Fibroblast of lung (primary cell): Measurements from ENCODE around the gene FMN1. TPM values are rescaled to one million over a fixed set of nuclear protein-coding genes. Genes with fewer than 3 reads are reported as not detected.

Experiments used
- DNase-seq, 2 donors: peaks; one replicate each; pipeline versions ENCODE4 v3.0.0 to v3.0.0-alpha.2; 2010; ENCODE audit warnings: low read depth in 2 of 2
- H2AFZ ChIP-seq: 2 replicates; pipeline ENCODE4 v1.5.1; 2012; ENCODE audit warnings: low read length, control low read depth, inconsistent platforms
- H3K27ac ChIP-seq: 2 replicates; pipeline ENCODE4 v1.5.1; 2011; ENCODE audit warnings: low read length, control low read depth; ENCODE audit not compliant: insufficient read depth
- H3K27me3 ChIP-seq: 2 replicates; pipeline ENCODE4 v1.5.1; 2011; ENCODE audit warnings: mild to moderate bottlenecking, low read length; ENCODE audit not compliant: control insufficient read depth, insufficient read depth
- H3K36me3 ChIP-seq: 2 replicates; pipeline ENCODE4 v1.5.1; 2011; ENCODE audit warnings: low read length; ENCODE audit not compliant: control insufficient read depth, insufficient read depth
- H3K4me1 ChIP-seq: 2 replicates; pipeline ENCODE4 v1.5.1; 2011; ENCODE audit warnings: low read length; ENCODE audit not compliant: control insufficient read depth, insufficient read depth; ENCODE audit errors: extremely low read depth
- H3K4me2 ChIP-seq: 2 replicates; pipeline ENCODE4 v1.5.1; 2011; ENCODE audit warnings: low read length, control low read depth; ENCODE audit not compliant: insufficient read depth; ENCODE audit errors: extremely low read depth
- H3K4me3 ChIP-seq, 4 experiments: fragments of 200-600 bp in 1 of 4; sonication (generic) in 1 of 4; replicated peaks in 1 of 4; 2 replicates each; pipeline ENCODE4 v1.5.1; 2011 to 2016; ENCODE audit warnings: low read length in 4 of 4, low read depth in 3 of 4, mild to moderate bottlenecking in 3 of 4, control low read depth in 2 of 4, inconsistent platforms in 1 of 4, mixed read lengths in 1 of 4; ENCODE audit not compliant: insufficient read depth in 1 of 4; ENCODE audit errors: control extremely low read depth in 1 of 4
- H3K79me2 ChIP-seq: 2 replicates; pipeline ENCODE4 v1.5.1; 2012; ENCODE audit warnings: mild to moderate bottlenecking, low read length, inconsistent platforms; ENCODE audit not compliant: control insufficient read depth, insufficient read depth
- H3K9ac ChIP-seq: 2 replicates; pipeline ENCODE4 v1.5.1; 2011; ENCODE audit warnings: mild to moderate bottlenecking, low read length, control low read depth; ENCODE audit not compliant: insufficient read depth
- H3K9me3 ChIP-seq: 2 replicates; pipeline ENCODE4 v1.5.1; 2012; ENCODE audit warnings: low read depth, low read length; ENCODE audit not compliant: control insufficient read depth, insufficient read depth
- H4K20me1 ChIP-seq: 2 replicates; pipeline ENCODE4 v1.5.1; 2011; ENCODE audit warnings: low read length; ENCODE audit not compliant: control insufficient read depth, insufficient read depth; ENCODE audit errors: extremely low read depth
- CTCF ChIP-seq, 2 donors: IDR thresholded peaks in 1 of 2; conservative IDR thresholded peaks in 1 of 2; 1 replicate in 1 of 2; 2 replicates in 1 of 2; pipeline ENCODE4 v1.5.1; 2011 to 2012; ENCODE audit warnings: low read length in 2 of 2, control low read depth in 1 of 2, inconsistent platforms in 1 of 2, low read depth in 1 of 2, mild to moderate bottlenecking in 1 of 2
- EZH2 ChIP-seq: IDR thresholded peaks from 2 replicates; pipeline ENCODE4 v1.5.1; 2012; ENCODE audit warnings: low read length, control low read depth, mild to moderate bottlenecking; ENCODE audit errors: missing control alignments
- polyA minus RNA-seq: library from RNA; depleted of rRNA, polyadenylated mRNA; stranded (reverse); fragments of >200 nt; gene quantifications from 2 replicates; pipeline ENCODE4 v1.2.3, GENCODE V29; 2011; ENCODE audit warnings: low replicate concordance
- polyA plus RNA-seq, 2 donors: library from polyadenylated mRNA; depleted of rRNA in 1 of 2; stranded (reverse) in 1 of 2; unstranded in 1 of 2; fragments of >200 nt; gene quantifications; 2 replicates each; pipeline ENCODE4 v1.2.1, GENCODE V29; 2011 to 2012; ENCODE audit warnings: missing spikeins in 1 of 2
- total RNA-seq: library from RNA; depleted of rRNA; stranded (reverse); fragments of >200 nt; gene quantifications from 2 replicates; pipeline ENCODE4 v1.2.1, GENCODE V29; 2014

Gene FMN1
- total RNA-seq, result 27.7 and 43.8 TPM in 2 replicates
- polyA plus RNA-seq, result 7.5 and 12.5 TPM in 2 replicates
- 9.7 and 10.5 TPM in 2 replicates for polyA plus RNA-seq (2012)
- 8.2 and 10.6 TPM in 2 replicates for polyA minus RNA-seq

DNA sequence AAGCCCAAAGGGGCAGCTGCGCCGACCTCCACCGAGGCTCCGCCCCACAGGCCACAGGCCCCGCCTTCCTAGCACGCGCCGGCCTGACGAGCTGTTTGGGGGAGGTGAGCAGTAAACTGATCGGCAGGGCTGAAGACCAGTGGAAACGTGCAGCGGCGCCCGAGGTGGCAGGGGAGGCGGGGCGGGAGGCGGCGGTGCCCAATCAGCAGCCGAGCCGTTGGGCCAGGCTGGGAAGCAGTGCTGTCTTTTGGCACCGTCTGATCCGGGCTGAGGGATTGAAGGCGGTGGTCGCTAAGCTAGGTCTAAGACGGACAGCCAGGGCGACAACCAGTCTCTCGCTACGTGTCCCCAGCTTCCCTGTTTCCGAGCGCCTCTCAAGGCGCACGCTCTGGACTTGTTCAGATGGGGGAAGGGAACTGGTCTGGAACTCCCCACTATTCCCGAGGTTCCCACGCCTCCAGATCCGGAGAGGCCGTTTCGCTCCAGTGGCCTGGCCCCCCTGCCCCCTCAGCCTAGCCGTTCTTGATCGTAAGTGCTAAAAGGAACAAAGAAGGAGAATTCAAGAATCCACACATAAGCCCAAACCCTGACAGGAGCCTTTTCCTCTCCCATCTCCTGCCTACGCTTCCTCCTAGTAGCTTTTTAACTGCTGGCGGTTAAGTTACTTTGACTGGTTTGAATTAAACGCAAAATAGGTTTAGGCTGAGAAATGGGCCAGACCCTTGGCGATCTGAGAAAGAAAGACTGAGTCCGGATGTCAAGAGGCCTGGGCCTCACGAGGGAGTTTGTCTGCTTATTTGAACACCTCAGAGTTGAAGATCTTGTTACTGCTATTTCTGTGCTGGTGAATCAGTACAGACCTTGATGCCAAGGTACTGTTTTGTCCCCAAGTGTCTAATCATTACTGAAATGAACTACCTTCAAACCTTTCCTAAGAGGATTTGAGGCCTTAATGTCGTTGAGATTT is at the start of gene FMN1:
TSS of gene FMN1 (minus strand) at position 11 of the 967 bp plus-strand sequence. CDS start 39,800 bp downstream, outside the sequence.
- no peaks in the 10 kb centered on the region for H3K79me2 ChIP-seq
- no peaks in the 10 kb centered on the region for H4K20me1 ChIP-seq
- no peak within 1 kb of the TSS for H3K9ac ChIP-seq
- peak within 1 kb of the TSS; percentile 96 for H2AFZ ChIP-seq
- H3K4me1 ChIP-seq, result no peaks in the 10 kb centered on the region
- DNase-seq, result peak; percentile 88 to 90
- H3K27ac ChIP-seq, result no peak within 1 kb of the TSS
- peaks cover 15% of the 10 kb centered on the region for H3K27me3 ChIP-seq
- no peaks in the 10 kb centered on the region for H3K9me3 ChIP-seq
- H3K36me3 ChIP-seq, result no peaks in the 10 kb centered on the region
- TF ChIP-seq CTCF (conservative IDR thresholded peaks at IDR 0.05 in 1 of 2, IDR thresholded peaks at IDR 0.05 in 1 of 2; ENCODE audit: low read depth in 1 of 2, low read length in 2 of 2) (no peak), EZH2 (no peak)
- peak within 1 kb of the TSS; percentile 75 for H3K4me2 ChIP-seq
- peak within 1 kb of the TSS; percentile 37 to 64 (median 52) for H3K4me3 ChIP-seq

GRCh38 chr15:33243869-33244268 is 49.4 kb upstream of the FMN1 start:
- Histone ChIP-seq H3K36me3 (no peaks in the 10 kb centered on the region), H4K20me1 (no peaks in the 10 kb centered on the region), H3K9me3 (no peaks in the 10 kb centered on the region), H3K9ac (no peak overlapping the region), H3K27ac (no peak overlapping the region), H3K4me1 (no peaks in the 10 kb centered on the region), H3K27me3 (peaks cover 3% of the 10 kb centered on the region), H3K4me3 (no peak overlapping the region), H3K79me2 (no peaks in the 10 kb centered on the region), H3K4me2 (no peak overlapping the region), H2AFZ (no peak overlapping the region)
- peak; percentile 18 to 59 for DNase-seq
- TF ChIP-seq EZH2 (no peak), CTCF (conservative IDR thresholded peaks at IDR 0.05 in 1 of 2, IDR thresholded peaks at IDR 0.05 in 1 of 2; ENCODE audit: low read depth in 1 of 2, low read length in 2 of 2) (no peak)

DNA sequence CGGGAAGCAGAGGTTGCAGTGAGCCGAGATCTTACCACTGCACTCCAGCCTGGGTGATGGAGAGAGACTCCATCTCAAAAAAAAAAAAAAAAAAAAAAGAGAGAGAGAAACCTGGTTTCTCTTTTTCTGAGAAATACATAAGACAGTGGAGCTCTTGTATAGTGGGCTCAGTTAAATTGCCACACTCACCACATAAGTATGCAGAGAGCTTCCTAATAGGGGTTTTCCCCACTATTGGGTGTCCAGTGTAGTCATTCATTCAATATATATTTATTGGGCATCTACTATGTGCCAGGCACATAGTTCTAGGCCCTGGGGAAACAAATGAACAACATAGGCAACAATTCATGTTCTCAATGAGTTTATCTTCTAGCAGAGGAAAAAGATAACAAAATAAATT is 48.9 kb upstream of the FMN1 start:
- Histone ChIP-seq H4K20me1 (no peaks in the 10 kb centered on the region), H3K9me3 (no peaks in the 10 kb centered on the region), H3K4me1 (no peaks in the 10 kb centered on the region), H3K27ac (no peak overlapping the region), H3K79me2 (no peaks in the 10 kb centered on the region), H3K4me2 (no peak overlapping the region), H3K27me3 (peaks cover 3% of the 10 kb centered on the region), H3K4me3 (no peak overlapping the region), H3K36me3 (no peaks in the 10 kb centered on the region), H2AFZ (no peak overlapping the region), H3K9ac (no peak overlapping the region)
- DNase-seq, result peak in 1 of 2 donors; percentile 51
- TF ChIP-seq CTCF (conservative IDR thresholded peaks at IDR 0.05 in 1 of 2, IDR thresholded peaks at IDR 0.05 in 1 of 2; ENCODE audit: low read depth in 1 of 2, low read length in 2 of 2), result no peak
- TF ChIP-seq EZH2, result no peak
